Lower leg skin (tissue), 3 donors: ENCODE data around the gene LILRA6.

Experiments used
- CTCF ChIP-seq, 3 donors: fragments of 450-650 bp; IDR thresholded peaks; one replicate each; pipeline ENCODE4 v1.5.1; 2016; ENCODE audit warnings: antibody characterized with exemption in 3 of 3, mild to moderate bottlenecking in 3 of 3, moderate library complexity in 2 of 3
- POLR2A ChIP-seq, 2 donors: fragments of 450-650 bp; IDR thresholded peaks; one replicate each; pipeline ENCODE4 v1.6.1; 2016 to 2017; ENCODE audit warnings: antibody characterized with exemption in 2 of 2, mild to moderate bottlenecking in 1 of 2, moderate library complexity in 1 of 2

DNA sequence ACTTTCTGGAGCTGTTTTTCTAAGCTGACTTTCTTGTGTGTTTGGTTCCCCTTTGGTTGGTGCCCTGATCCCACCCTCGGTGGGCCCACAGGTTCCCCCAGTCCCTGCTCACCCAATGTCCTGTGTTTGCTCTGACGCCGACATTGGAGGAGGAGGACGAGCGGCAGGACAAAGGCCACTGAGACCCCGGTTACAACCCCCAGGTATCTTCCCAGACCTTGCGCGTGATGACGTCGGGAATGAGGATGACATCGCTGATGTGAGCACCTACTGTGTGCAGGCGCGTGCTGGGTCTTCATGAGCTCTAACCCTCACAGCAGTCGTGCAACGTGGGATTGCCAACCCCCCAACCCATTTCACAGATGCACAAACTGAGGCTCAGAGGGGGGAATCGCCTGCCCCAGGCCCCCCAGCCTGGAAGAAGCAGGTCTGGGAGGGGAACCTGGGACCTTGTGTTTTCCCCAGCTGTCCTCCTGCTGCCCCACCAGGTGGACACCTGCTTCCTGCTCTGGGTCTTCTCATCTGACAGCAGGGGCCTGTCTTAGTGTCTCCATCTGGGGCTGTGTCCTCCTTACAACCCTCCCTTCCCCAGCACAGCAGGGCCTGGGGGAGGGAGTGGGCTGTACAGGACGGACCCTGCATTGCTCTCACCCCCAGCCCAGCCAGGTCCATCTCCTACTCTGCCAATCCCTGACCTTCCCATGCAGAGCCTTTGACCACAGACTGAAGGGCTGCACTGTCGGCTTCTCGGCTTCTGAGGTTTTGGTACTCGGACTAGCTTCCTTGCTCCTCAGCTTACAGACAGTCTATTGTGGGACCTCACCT is 4.7 kb upstream of the LILRA6 start:
- TF ChIP-seq CTCF (IDR thresholded peaks at IDR 0.05) = no peak
- no peak for TF ChIP-seq POLR2A (IDR thresholded peaks at IDR 0.05)
